NCI-H2196 treated with DMSO at 0.1 percent for 48 hours (cell line): ENCODE measurements around the gene ATXN7L2.

Experiments
- DNase-seq: peaks from one replicate; lab custom pipeline; 2025; ENCODE audit not compliant: unreplicated experiment; lab: John Stamatoyannopoulos, UW

ATXN7L2 gene

DNA sequence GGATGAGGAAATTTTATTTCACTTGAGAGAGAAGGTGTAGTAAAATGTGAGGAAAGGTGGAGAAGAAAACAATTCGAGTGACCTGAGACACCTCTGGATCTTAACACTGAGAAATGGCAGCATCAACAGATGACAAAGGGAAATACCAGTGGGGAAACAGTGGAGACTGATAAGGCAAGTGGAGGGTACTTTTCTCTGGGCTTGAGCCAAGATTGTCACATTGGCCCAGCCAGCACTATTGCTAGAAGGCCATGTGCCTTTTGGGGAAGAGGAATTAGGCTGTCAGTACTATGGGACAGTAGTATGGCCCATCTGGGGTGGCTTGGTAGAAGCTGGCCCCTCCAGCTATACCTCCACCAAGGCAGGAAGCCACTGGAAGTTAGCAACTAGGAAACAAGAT is 9.0 kb upstream of the ATXN7L2 start:
- DNase-seq: no peak

DNA sequence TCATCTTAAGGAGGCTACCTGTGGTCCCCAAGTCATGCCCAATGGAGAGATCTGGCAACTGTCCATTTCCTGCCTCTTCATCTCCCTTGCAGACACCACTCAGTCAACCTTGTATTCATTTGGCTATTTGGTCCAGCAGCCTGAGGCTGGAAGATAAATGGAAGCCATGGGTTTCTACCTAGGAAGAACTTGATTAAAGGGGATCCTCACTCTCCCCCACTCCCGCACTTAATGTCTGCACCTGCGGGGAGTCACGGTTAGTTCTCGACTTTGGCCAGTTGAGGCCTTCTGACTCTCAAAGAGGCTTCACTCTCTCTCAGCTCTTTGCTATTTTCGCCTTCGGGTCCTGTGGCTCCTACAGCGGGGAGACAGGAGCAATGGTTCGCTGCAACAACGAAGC is 8.4 kb upstream of the ATXN7L2 start:
- DNase-seq: no peak

DNA sequence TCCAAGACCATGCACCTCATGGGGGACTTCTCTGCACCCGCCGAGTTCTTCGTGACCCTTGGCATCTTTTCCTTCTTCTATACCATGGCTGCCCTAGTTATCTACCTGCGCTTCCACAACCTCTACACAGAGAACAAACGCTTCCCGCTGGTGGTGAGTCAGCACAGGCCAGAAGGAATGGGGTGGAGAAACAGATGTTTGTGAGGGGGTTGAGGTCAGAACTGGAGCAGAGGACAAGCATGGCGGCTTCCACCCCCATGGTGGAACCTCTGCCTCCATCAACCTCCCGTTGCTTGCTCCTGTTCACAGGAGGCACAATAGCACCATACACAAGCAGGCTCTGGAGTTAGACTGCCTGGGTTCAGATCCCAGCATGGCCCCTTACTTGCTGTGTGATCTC is 6.9 kb upstream of the ATXN7L2 start:
- no peak for DNase-seq

DNA sequence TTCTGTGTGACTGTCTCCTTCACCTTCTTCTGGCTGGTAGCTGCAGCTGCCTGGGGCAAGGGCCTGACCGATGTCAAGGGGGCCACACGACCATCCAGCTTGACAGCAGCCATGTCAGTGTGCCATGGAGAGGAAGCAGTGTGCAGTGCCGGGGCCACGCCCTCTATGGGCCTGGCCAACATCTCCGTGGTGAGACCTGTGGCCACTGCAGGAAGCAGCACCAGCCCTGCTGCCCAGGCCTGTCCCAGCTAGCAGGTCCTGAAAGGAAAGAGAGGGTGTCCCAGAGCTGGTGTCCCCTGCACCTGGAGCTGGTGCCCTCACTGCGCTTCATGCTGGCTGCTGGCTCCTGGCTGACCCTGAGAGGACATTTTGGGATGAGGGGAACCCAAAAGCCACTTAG is 5.9 kb upstream of the ATXN7L2 start:
- DNase-seq: no peak

DNA sequence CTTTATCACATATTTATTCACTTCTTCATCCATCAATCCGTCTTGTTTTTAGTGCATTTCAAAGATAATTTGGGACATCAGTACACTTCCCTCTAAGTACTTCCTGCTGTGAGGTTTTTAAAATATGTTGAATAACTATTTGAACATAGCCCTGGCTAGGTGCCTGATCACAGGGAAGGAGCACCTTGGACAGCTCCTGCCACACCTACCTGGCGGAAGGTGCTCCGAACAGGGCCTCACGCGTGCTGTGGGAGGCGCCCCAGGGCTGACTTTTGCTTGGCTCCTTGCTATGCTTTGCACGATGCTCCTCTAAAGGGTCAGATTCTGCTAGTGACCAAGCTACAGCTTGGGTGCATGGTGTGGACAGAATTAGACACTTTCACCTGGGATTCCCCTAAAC is 4.9 kb upstream of the ATXN7L2 start:
- no peak for DNase-seq

DNA sequence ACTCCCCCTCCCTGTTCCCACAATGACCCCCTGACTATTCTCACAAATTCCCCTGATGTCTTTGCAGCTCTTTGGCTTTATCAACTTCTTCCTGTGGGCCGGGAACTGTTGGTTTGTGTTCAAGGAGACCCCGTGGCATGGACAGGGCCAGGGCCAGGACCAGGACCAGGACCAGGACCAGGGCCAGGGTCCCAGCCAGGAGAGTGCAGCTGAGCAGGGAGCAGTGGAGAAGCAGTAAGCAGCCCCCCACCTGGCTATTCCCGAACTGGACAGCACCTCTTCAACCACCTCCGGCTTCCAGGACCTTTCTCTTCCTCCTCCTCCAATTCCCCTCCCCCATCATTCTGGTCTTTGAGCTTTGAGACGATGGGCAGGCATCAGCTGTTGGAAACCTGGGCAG is 4.4 kb upstream of the ATXN7L2 start:
- DNase-seq: no peak

DNA sequence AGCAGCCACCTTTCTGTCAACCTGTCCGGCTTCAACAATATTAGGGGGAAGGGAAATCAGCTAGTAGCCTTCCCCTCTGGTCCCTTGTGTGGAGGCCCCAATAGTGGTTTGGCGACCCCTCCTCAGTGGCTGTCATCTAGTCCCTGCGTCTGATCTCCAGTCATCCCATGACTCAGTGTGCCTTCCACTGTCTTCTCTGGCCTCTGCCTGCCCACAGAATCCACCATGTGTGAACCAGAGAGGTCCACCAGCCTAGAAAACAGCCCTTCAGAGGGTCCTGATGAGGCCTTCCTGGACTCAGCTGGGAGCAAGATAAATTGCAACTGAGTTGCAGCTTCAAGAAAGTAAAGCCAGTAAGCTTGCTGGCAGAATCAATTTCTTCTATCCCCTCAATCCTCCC is 3.8 kb upstream of the ATXN7L2 start:
- DNase-seq: no peak

DNA sequence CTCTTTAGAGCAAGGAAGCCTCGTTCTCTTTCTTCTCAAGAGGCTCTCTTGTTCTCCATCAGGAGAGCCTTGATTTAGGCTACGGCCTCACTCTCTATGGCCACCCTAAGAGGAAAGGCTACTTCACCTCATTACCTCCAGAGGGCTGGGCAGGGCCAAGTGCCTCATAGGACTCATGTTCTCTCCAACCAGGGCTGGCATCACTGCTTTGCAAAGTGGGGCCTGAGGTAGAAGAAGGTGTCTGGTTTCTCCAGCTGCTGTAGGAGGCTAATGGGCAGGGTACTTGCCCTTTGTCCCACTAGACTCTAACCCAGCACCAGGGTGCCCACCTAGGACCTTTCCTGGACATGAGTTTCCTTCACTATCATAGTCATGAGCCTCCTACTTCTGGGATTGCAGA is 2.1 kb upstream of the ATXN7L2 start:
- no peak for DNase-seq

DNA sequence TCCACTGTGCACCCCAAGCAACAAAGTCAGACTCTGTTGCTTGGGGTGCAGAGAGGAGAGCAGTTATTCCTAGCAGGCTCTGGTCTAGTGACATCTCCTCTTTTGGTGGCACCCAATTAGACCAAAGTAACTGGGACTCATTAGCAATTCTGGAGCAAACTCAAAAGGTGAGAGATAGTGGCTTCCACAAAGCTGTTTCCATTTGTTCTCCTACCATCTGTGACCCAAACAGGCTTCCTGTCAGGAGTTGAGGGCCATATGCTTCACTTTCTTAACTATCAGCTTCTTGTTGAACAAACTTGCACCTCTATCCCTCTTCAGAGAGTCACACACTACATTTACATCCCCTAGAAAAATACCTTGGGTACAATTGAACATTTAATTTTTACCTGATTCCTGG is 1.5 kb upstream of the ATXN7L2 start:
- DNase-seq: no peak

DNA sequence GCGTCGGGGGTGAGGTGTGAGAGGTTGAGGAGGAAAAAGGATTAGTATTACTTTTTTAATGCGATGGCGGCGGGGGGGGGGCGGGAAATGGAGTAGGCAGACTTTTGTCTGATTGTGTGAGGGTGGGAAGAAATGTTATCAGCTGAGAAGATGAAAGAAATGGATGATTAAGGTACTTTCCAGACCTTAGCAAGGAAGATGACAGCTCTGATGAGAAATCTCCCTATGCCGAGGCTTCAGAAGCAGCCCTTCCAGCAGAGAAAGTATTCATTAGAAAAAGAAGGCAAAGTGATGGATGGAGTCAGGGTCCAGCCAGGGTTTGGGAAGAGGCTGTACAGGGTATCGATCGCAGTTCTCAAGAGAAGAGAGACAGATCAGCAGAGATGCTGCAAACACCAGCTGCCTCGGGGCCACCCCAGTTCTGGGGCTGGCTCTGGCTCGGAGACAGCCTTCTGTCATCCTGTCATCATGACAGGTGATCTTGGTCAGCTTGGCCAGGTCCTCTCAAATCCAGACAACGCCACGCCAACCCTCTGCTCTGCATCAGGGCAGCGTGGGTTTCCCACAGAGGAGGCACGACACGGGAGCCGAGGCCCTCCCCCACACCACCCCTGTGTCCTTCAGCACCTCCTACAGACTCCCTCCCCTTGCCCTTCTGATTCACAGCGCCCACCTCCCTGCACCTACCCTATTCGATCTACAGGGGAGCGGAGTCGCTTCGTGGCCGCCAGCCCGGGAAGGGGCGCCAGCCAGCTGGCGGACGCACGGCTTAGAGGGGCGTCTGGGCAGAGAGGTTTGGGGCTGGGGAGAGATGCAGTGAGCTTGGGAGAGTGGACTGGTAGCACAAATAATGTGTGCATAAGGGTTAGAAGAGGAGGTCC is 674 bp upstream of the ATXN7L2 start:
- no peak for DNase-seq

DNA sequence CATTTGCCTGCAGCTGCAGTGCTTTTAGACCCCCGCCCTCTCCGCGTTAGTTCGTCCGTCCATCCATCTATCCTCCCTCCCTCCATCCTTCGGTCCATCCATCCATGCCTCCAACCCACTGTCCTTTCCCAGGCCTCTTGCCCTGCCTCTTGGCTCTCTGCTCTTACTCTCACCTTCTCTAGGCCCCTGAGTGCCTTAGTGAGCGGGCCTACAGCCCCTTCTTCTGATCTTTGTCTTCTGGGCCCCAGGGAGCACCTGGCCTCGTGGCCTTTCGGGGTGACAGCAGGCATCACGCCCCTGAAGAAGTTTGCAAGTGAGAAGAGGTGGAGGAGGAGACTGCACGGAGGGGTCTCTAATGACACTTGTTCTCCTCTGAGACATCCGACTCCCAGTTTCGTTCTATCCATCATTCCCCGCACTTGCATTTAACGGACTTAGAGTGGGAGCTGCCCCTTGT is 842 bp downstream of the ATXN7L2 start:
- no peak for DNase-seq

DNA sequence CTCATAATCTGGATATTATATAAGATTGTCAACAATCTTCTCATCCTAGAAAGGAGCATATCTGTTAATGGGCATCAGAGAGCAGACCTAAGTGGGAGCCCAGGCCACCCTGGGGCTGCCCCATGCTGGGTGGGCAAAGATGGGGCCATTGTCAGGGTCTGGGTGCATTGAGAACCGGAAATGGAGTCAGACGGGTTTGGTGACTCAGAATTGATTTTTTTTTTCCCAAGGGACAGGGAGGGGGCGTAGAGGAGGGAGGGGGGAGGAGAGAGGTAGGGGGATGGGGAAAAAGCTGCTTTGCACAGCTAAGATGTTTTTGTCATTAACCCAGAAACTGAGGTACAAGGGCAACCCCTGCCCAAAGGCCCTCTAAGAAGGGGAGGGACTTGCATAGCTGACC is 1.3 kb downstream of the ATXN7L2 start:
- no peak for DNase-seq

DNA sequence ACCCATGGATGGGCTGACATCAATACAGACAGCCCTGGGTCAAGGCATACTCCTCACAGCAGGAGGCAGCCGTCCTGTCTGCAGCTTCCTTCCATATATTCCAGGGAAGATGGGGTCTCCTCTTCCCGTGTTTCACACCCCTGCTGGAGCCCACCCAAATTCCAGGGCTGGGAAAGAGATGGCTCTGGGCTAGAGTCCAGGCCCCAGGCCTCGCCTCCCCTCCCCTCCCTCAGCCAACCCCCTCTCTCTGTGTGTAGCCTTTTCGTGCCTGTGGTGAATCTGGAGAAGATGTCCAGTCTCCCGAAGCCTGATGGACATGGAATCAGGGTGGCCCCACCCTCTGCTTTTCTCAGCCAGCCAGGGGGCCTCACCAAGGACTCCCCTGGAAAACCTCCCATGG is 3.6 kb downstream of the ATXN7L2 start:
- DNase-seq: no peak

DNA sequence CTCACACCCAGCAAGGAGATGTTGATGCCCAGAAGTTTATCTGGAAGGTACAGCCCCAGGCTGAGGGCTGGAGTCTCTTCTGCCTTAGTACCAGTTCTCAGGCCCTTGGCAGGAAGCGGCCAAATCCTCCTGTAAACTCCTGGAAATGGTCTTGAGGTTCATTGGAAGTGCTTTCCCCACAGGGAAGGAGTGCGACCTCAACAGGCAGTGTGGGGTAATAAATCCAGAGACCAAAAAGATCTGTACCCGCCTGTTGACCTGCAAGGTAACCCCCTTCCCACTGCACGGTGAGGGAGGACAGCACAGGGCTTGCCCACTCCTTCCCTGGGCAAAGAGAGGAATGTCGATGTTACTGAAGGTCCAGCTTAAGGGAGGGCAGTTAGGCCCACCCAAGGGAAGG is 4.5 kb downstream of the ATXN7L2 start:
- DNase-seq: no peak

DNA sequence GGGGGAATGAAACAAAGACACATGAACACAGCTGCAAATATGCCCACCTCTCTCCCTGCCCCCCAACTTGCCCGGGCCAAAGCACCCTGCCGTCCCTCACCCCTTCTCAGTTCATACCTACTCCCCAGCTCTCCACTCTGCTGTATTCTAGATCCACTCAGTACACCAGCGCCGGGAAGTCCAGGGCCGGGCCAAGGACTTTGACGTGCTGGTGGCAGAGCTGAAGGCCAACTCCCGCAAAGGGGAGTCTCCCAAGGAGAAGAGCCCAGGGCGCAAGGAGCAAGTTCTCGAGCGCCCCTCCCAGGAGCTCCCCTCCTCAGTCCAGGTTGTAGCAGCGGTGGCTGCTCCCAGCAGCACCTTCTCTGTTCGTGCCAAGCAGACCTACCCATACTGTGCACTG is 5.0 kb downstream of the ATXN7L2 start:
- DNase-seq: no peak

DNA sequence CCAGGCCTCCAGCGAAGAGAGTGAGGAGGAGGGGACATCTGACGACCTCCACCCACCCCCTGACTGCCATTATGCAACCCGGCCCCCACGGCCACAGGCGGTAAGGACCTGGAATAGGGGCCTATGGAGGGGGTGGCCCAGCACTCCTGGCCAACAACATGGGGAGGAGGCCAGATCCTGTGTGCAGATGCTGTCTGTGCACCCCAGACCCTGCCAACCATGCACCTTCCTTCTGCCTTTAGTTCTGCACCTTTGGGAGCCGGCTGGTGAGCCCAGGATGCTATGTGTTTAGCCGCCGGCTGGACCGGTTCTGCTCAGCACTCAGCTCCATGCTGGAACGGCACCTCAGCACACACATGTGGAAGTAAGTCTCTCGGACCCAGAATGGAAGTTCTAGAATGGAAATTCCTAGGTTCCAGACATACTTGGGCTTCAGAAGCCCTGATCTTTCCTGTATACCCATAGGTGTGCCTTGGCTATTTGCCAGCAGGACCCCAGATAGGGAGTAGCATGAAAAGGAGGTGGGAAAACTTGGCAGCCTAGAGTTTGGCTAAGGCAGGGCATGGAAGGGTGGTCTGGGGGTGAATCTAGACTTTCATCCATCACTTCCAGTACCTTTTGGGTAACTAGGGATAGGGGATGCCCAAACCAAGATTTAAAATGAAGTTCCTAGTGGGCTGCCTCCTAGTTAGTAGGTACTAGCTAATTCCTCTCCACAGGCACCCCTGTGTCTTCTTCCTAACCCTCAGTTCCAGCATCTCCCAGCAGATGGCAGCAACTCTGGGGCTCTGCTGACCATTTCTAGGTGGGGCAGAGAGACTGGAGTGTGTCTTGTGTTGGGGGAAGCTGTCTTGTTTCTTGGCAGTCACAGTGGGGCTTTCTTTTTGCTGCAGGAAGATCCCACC is 6.6 kb downstream of the ATXN7L2 start:
- DNase-seq: peak; percentile 20

DNA sequence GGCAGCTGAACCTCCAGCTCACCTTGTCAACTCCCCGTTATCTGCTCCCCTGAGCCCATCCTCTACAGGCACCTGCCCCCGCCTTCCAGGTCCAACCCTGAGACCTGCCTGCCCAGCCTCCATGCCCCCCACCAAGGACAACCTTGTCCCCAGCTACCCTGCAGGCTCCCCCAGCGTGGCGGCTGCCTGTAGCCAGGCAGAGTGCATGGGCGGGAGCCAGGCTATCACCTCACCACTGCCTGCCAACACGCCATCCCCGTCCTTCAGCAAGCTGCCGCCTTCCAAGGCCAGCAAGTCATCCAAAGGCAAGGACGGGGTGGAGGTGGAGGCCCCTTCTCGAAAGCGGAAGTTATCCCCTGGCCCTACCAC is 7.2 kb downstream of the ATXN7L2 start:
- DNase-seq: no peak

DNA sequence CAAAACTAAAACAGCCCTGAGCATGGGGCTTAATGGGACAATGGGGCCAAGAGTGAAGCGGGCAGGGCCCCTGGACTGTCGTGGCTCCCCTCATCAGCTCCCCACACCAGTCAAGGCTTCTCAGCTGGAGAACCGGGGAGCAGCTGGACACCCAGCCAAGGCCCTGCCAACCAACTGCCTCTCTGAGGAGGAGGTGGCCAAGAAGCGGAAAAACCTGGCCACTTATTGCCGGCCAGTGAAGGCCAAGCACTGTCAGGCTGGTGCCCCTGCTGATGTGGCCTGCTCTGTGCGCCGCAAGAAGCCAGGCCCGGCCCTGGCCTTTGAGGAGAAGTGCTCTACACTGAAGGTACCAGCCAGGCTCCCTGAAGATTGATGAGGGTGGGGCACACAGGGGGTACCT is 7.7 kb downstream of the ATXN7L2 start:
- DNase-seq: no peak

DNA sequence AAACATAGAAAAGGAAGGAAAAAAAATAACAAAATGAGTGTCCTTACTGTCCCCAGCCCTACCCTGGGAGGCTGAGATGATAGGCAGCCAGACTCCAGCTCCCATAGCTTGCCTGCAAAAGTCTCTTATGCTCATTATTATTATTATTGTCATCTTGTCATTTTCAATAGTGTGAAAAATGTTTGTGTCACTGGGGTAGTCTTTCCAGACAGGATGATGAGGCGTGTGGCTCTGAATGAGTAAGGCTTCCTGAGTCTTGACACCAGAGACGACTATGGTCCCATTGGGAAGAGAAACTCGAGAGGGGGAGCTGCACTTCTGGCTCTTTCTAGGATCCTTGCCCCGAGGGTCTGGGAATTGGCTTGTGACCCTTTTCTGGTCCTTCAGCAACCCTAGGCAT is 9.1 kb downstream of the ATXN7L2 start:
- DNase-seq: no peak

DNA sequence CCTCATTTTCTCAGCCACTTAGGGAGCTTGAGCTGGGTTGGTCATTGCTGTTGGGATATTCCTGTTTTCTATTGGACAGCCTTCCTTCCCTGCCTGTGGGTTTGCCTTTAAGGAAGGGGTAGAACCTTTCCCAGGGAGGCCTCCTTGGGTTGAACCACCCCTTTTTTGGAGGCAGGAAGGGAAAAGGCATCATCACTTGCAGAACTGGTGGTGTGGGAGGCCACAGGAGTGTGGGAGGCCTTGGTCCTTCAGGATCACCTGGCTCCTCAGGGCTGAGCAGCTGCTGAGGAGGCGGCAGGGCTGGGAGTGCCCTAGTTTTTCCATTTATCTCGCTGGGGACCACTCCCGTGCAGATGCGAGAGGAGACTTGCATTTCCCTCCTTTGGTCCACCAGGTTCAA is 9.5 kb downstream of the ATXN7L2 start:
- DNase-seq: no peak

DNA sequence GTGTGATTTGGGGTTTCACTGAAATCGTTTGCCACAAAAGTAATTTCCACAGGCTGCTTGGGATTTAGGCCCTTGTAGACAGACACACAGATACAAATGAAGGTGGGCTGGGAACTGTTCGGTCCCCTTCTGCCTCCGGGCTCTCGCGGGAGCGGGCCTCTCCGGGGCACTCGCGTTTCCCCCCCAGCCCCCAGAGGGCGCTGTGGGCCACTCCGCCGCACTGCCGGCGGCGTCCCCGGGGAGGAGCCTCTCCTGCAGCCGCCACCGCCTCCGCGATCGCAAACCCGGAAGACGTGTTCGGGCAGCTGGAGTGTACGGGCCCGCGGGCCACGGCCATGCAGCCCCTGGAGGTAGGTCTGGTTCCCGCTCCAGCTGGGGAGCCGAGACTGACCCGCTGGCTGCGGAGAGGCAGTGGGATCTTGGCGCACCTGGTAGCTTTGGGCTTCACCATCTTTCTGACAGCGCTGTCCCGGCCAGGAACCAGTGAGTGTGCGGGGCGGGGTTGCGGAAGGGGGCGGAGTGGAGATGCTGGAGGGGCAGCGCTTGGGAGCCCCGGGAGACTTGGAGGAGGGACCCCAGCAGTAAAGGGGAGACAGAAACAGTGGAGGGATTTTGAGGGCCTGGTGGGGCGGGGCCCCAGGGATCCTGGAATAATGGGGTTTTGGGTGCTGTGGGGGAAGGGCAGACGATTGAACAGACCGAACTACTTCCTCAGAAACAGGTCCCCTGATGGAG is 10.3 kb downstream of the ATXN7L2 start, which contains the start of gene CYB561D1:
TSS of gene CYB561D1 (plus strand) at position 290 of the 735 bp plus-strand sequence. CDS start at position 336, 46 bp downstream.
- DNase-seq: peak; percentile 69
